Measurements from ENCODE around the gene COBLL1.
"Not testable (repeated sequence)": the region's sequence is repeated elsewhere in the genome, so short reads cannot be mapped to it uniquely, and the experiment has no call there.

The COBLL1 gene

GRCh38 chr2:164752956-164753355 lies 88.7 kb downstream of the COBLL1 start:
- DNase-seq, result no peak

GRCh38 chr2:164747783-164748433 lies 93.7 kb downstream of the COBLL1 start:
- no peak for DNase-seq

GRCh38 chr2:164747140-164747539 lies 94.5 kb downstream of the COBLL1 start:
- DNase-seq, result no peak

- no peak for DNase-seq
These were observed 94.9 kb downstream of the COBLL1 start for GRCh38 chr2:164746713-164747112.

GRCh38 chr2:164745012-164745797 lies 96.4 kb downstream of the COBLL1 start:
- no peak for DNase-seq

GRCh38 chr2:164742738-164743317 lies 98.8 kb downstream of the COBLL1 start:
- DNase-seq, result no peak

- DNase-seq, result no peak
These were observed 101.7 kb downstream of the COBLL1 start for GRCh38 chr2:164739966-164740365.

- DNase-seq, result peak; percentile 33
These were observed 104.0 kb downstream of the COBLL1 start for GRCh38 chr2:164737612-164738081.

- DNase-seq, result peak; percentile 47
These were observed 106.2 kb downstream of the COBLL1 start for GRCh38 chr2:164735309-164735919.

GRCh38 chr2:164734196-164734595 lies 107.4 kb downstream of the COBLL1 start:
- DNase-seq, result no peak

GRCh38 chr2:164725542-164725941 lies 116.1 kb downstream of the COBLL1 start:
- DNase-seq, result no peak

GRCh38 chr2:164722616-164723338 lies 118.8 kb downstream of the COBLL1 start:
- no peak for DNase-seq

- no peak for DNase-seq
These were observed 120.2 kb downstream of the COBLL1 start for GRCh38 chr2:164721430-164721829.

- DNase-seq, result no peak
These were observed 121.4 kb downstream of the COBLL1 start for GRCh38 chr2:164719996-164720941.

GRCh38 chr2:164717000-164717803 lies 124.4 kb downstream of the COBLL1 start:
- DNase-seq, result no peak

- DNase-seq, result no peak
These were observed 127.2 kb downstream of the COBLL1 start for GRCh38 chr2:164714471-164714870.

GRCh38 chr2:164711766-164712138 lies 129.9 kb downstream of the COBLL1 start:
- DNase-seq, result no peak

GRCh38 chr2:164710837-164711765 lies 130.5 kb downstream of the COBLL1 start:
- DNase-seq, result no peak

- DNase-seq, result not testable (repeated sequence)
These were observed 131.3 kb downstream of the COBLL1 start for GRCh38 chr2:164710252-164710836.

Data from NCI-H1105 (cell line).